GM21529 (cell line): Measurements from ENCODE around the gene AUTS2.

Experiments
- ATAC-seq: cut with Tn5 transposase; IDR thresholded peaks from one replicate; pipeline ENCODE4 v1.9.1; 2021; ENCODE audit not compliant: unreplicated experiment

AUTS2 gene

GRCh38 chr7:70016044-70016770 is 417.9 kb downstream of the AUTS2 start:
- no peak for ATAC-seq

GRCh38 chr7:70017357-70017756 is 419.1 kb downstream of the AUTS2 start:
- ATAC-seq, result no peak

GRCh38 chr7:70018700-70019099 is 420.4 kb downstream of the AUTS2 start:
- ATAC-seq, result no peak

- no peak for ATAC-seq
Observed at GRCh38 chr7:70027867-70028266, 429.6 kb downstream of the AUTS2 start.

GRCh38 chr7:70028620-70029019 is 430.3 kb downstream of the AUTS2 start:
- ATAC-seq, result no peak

GRCh38 chr7:70029993-70030392 is 431.7 kb downstream of the AUTS2 start:
- ATAC-seq, result no peak

GRCh38 chr7:70030745-70031144 is 432.5 kb downstream of the AUTS2 start:
- ATAC-seq, result no peak

GRCh38 chr7:70031245-70031644 is 433.0 kb downstream of the AUTS2 start:
- no peak for ATAC-seq

GRCh38 chr7:70032649-70033048 is 434.4 kb downstream of the AUTS2 start:
- ATAC-seq, result no peak

- no peak for ATAC-seq
Observed at GRCh38 chr7:70033226-70033625, 435.0 kb downstream of the AUTS2 start.

GRCh38 chr7:70034999-70035398 is 436.7 kb downstream of the AUTS2 start:
- no peak for ATAC-seq

GRCh38 chr7:70035519-70035918 is 437.2 kb downstream of the AUTS2 start:
- ATAC-seq, result no peak

- ATAC-seq, result no peak
Observed at GRCh38 chr7:70035955-70036354, 437.7 kb downstream of the AUTS2 start.

GRCh38 chr7:70036695-70037094 is 438.4 kb downstream of the AUTS2 start:
- no peak for ATAC-seq

- ATAC-seq, result no peak
Observed at GRCh38 chr7:70037171-70037933, 439.1 kb downstream of the AUTS2 start.

- ATAC-seq, result no peak
Observed at GRCh38 chr7:70040051-70040450, 441.8 kb downstream of the AUTS2 start.

GRCh38 chr7:70040970-70041766 is 442.9 kb downstream of the AUTS2 start:
- no peak for ATAC-seq

- no peak for ATAC-seq
Observed at GRCh38 chr7:70042533-70042932, 444.3 kb downstream of the AUTS2 start.

GRCh38 chr7:70043015-70043538 is 444.8 kb downstream of the AUTS2 start:
- no peak for ATAC-seq

GRCh38 chr7:70044064-70044463 is 445.8 kb downstream of the AUTS2 start:
- ATAC-seq, result no peak

GRCh38 chr7:70044525-70044924 is 446.2 kb downstream of the AUTS2 start:
- no peak for ATAC-seq
